ENCODE results near the gene PCSK9.

The PCSK9 gene

GRCh38 chr1:55043011-55043410 lies 3.7 kb downstream of the PCSK9 start:
- DNase-seq = no peak
- Histone ChIP-seq H3K27ac (ENCODE audit: insufficient read depth, low read length, poor library complexity, severe bottlenecking) (no peak overlapping the region), H3K36me3 (ENCODE audit: control insufficient read depth, insufficient read depth, low read length) (no peaks in the 10 kb centered on the region), H3K27me3 (replicated peaks; ENCODE audit: control insufficient read depth, insufficient read depth, low read length, poor library complexity, severe bottlenecking) (no peaks in the 10 kb centered on the region), H3K4me3 (ENCODE audit: insufficient read depth, low read depth, low read length, poor library complexity, severe bottlenecking) (no peak overlapping the region), H3K4me1 (ENCODE audit: control insufficient read depth, insufficient read depth, low read length, poor library complexity, severe bottlenecking) (no peaks in the 10 kb centered on the region), H3K9me3 (ENCODE audit: control insufficient read depth, low read length) (no peaks in the 10 kb centered on the region)

- H3K27me3 ChIP-seq (replicated peaks; ENCODE audit: control insufficient read depth, insufficient read depth, low read length, poor library complexity, severe bottlenecking) = no peaks in the 10 kb centered on the region
- no peak for DNase-seq
- no peaks in the 10 kb centered on the region for H3K36me3 ChIP-seq (ENCODE audit: control insufficient read depth, insufficient read depth, low read length)
- no peak overlapping the region for H3K27ac ChIP-seq (ENCODE audit: insufficient read depth, low read length, poor library complexity, severe bottlenecking)
- no peaks in the 10 kb centered on the region for H3K9me3 ChIP-seq (ENCODE audit: control insufficient read depth, low read length)
- no peaks in the 10 kb centered on the region for H3K4me1 ChIP-seq (ENCODE audit: control insufficient read depth, insufficient read depth, low read length, poor library complexity, severe bottlenecking)
- H3K4me3 ChIP-seq (ENCODE audit: insufficient read depth, low read depth, low read length, poor library complexity, severe bottlenecking) = no peak overlapping the region
Measured at GRCh38 chr1:55043726-55044125, 4.4 kb downstream of the PCSK9 start.

- Histone ChIP-seq H3K27ac (ENCODE audit: insufficient read depth, low read length, poor library complexity, severe bottlenecking) (no peak overlapping the region), H3K4me1 (ENCODE audit: control insufficient read depth, insufficient read depth, low read length, poor library complexity, severe bottlenecking) (no peaks in the 10 kb centered on the region), H3K36me3 (ENCODE audit: control insufficient read depth, insufficient read depth, low read length) (no peaks in the 10 kb centered on the region), H3K9me3 (ENCODE audit: control insufficient read depth, low read length) (no peaks in the 10 kb centered on the region), H3K4me3 (ENCODE audit: insufficient read depth, low read depth, low read length, poor library complexity, severe bottlenecking) (no peak overlapping the region), H3K27me3 (replicated peaks; ENCODE audit: control insufficient read depth, insufficient read depth, low read length, poor library complexity, severe bottlenecking) (no peaks in the 10 kb centered on the region)
- DNase-seq = no peak
Measured at GRCh38 chr1:55044617-55045397, 5.5 kb downstream of the PCSK9 start.

- no peak for DNase-seq
- Histone ChIP-seq H3K4me1 (ENCODE audit: control insufficient read depth, insufficient read depth, low read length, poor library complexity, severe bottlenecking) (no peaks in the 10 kb centered on the region), H3K4me3 (ENCODE audit: insufficient read depth, low read depth, low read length, poor library complexity, severe bottlenecking) (no peak overlapping the region), H3K9me3 (ENCODE audit: control insufficient read depth, low read length) (no peaks in the 10 kb centered on the region), H3K36me3 (ENCODE audit: control insufficient read depth, insufficient read depth, low read length) (no peaks in the 10 kb centered on the region), H3K27me3 (replicated peaks; ENCODE audit: control insufficient read depth, insufficient read depth, low read length, poor library complexity, severe bottlenecking) (no peaks in the 10 kb centered on the region), H3K27ac (ENCODE audit: insufficient read depth, low read length, poor library complexity, severe bottlenecking) (no peak overlapping the region)
Measured at GRCh38 chr1:55045430-55045829, 6.1 kb downstream of the PCSK9 start.

- Histone ChIP-seq H3K27me3 (replicated peaks; ENCODE audit: control insufficient read depth, insufficient read depth, low read length, poor library complexity, severe bottlenecking) (no peaks in the 10 kb centered on the region), H3K36me3 (ENCODE audit: control insufficient read depth, insufficient read depth, low read length) (no peaks in the 10 kb centered on the region), H3K9me3 (ENCODE audit: control insufficient read depth, low read length) (no peaks in the 10 kb centered on the region), H3K4me3 (ENCODE audit: insufficient read depth, low read depth, low read length, poor library complexity, severe bottlenecking) (no peak overlapping the region), H3K27ac (ENCODE audit: insufficient read depth, low read length, poor library complexity, severe bottlenecking) (no peak overlapping the region), H3K4me1 (ENCODE audit: control insufficient read depth, insufficient read depth, low read length, poor library complexity, severe bottlenecking) (no peaks in the 10 kb centered on the region)
- no peak for DNase-seq
Measured at GRCh38 chr1:55046871-55047270, 7.5 kb downstream of the PCSK9 start.

GRCh38 chr1:55047611-55048010 lies 8.3 kb downstream of the PCSK9 start:
- H3K27ac ChIP-seq (ENCODE audit: insufficient read depth, low read length, poor library complexity, severe bottlenecking) = no peak overlapping the region
- no peaks in the 10 kb centered on the region for H3K36me3 ChIP-seq (ENCODE audit: control insufficient read depth, insufficient read depth, low read length)
- H3K27me3 ChIP-seq (replicated peaks; ENCODE audit: control insufficient read depth, insufficient read depth, low read length, poor library complexity, severe bottlenecking) = no peaks in the 10 kb centered on the region
- no peak overlapping the region for H3K4me3 ChIP-seq (ENCODE audit: insufficient read depth, low read depth, low read length, poor library complexity, severe bottlenecking)
- no peaks in the 10 kb centered on the region for H3K9me3 ChIP-seq (ENCODE audit: control insufficient read depth, low read length)
- no peak for DNase-seq
- H3K4me1 ChIP-seq (ENCODE audit: control insufficient read depth, insufficient read depth, low read length, poor library complexity, severe bottlenecking) = no peaks in the 10 kb centered on the region

- Histone ChIP-seq H3K27me3 (replicated peaks; ENCODE audit: control insufficient read depth, insufficient read depth, low read length, poor library complexity, severe bottlenecking) (no peaks in the 10 kb centered on the region), H3K9me3 (ENCODE audit: control insufficient read depth, low read length) (no peaks in the 10 kb centered on the region), H3K36me3 (ENCODE audit: control insufficient read depth, insufficient read depth, low read length) (no peaks in the 10 kb centered on the region), H3K4me3 (ENCODE audit: insufficient read depth, low read depth, low read length, poor library complexity, severe bottlenecking) (no peak overlapping the region), H3K27ac (ENCODE audit: insufficient read depth, low read length, poor library complexity, severe bottlenecking) (no peak overlapping the region), H3K4me1 (ENCODE audit: control insufficient read depth, insufficient read depth, low read length, poor library complexity, severe bottlenecking) (no peaks in the 10 kb centered on the region)
- DNase-seq = no peak
Measured at GRCh38 chr1:55048453-55049270, 9.3 kb downstream of the PCSK9 start.

GRCh38 chr1:55049271-55049913 lies 10.0 kb downstream of the PCSK9 start:
- Histone ChIP-seq H3K4me1 (ENCODE audit: control insufficient read depth, insufficient read depth, low read length, poor library complexity, severe bottlenecking) (no peaks in the 10 kb centered on the region), H3K27me3 (replicated peaks; ENCODE audit: control insufficient read depth, insufficient read depth, low read length, poor library complexity, severe bottlenecking) (no peaks in the 10 kb centered on the region), H3K36me3 (ENCODE audit: control insufficient read depth, insufficient read depth, low read length) (no peaks in the 10 kb centered on the region), H3K9me3 (ENCODE audit: control insufficient read depth, low read length) (no peaks in the 10 kb centered on the region), H3K27ac (ENCODE audit: insufficient read depth, low read length, poor library complexity, severe bottlenecking) (no peak overlapping the region), H3K4me3 (ENCODE audit: insufficient read depth, low read depth, low read length, poor library complexity, severe bottlenecking) (no peak overlapping the region)
- DNase-seq = no peak

GRCh38 chr1:55049914-55050278 lies 10.5 kb downstream of the PCSK9 start:
- H3K4me3 ChIP-seq (ENCODE audit: insufficient read depth, low read depth, low read length, poor library complexity, severe bottlenecking) = no peak overlapping the region
- H3K36me3 ChIP-seq (ENCODE audit: control insufficient read depth, insufficient read depth, low read length) = no peaks in the 10 kb centered on the region
- no peaks in the 10 kb centered on the region for H3K27me3 ChIP-seq (replicated peaks; ENCODE audit: control insufficient read depth, insufficient read depth, low read length, poor library complexity, severe bottlenecking)
- H3K4me1 ChIP-seq (ENCODE audit: control insufficient read depth, insufficient read depth, low read length, poor library complexity, severe bottlenecking) = no peaks in the 10 kb centered on the region
- no peak for DNase-seq
- H3K9me3 ChIP-seq (ENCODE audit: control insufficient read depth, low read length) = no peaks in the 10 kb centered on the region
- H3K27ac ChIP-seq (ENCODE audit: insufficient read depth, low read length, poor library complexity, severe bottlenecking) = no peak overlapping the region

- H3K4me1 ChIP-seq (ENCODE audit: control insufficient read depth, insufficient read depth, low read length, poor library complexity, severe bottlenecking) = no peaks in the 10 kb centered on the region
- H3K4me3 ChIP-seq (ENCODE audit: insufficient read depth, low read depth, low read length, poor library complexity, severe bottlenecking) = no peak overlapping the region
- no peak overlapping the region for H3K27ac ChIP-seq (ENCODE audit: insufficient read depth, low read length, poor library complexity, severe bottlenecking)
- no peaks in the 10 kb centered on the region for H3K9me3 ChIP-seq (ENCODE audit: control insufficient read depth, low read length)
- H3K36me3 ChIP-seq (ENCODE audit: control insufficient read depth, insufficient read depth, low read length) = no peaks in the 10 kb centered on the region
- H3K27me3 ChIP-seq (replicated peaks; ENCODE audit: control insufficient read depth, insufficient read depth, low read length, poor library complexity, severe bottlenecking) = no peaks in the 10 kb centered on the region
- DNase-seq = no peak
Measured at GRCh38 chr1:55050283-55050682, 10.9 kb downstream of the PCSK9 start.
